ENCODE data around the gene TMEM161B.

GRCh38 chr5:88245241-88245892 is 23.3 kb downstream of the TMEM161B start:
- TF ChIP-seq POLR2A (IDR thresholded peaks at IDR 0.05) (no peak), CTCF (IDR thresholded peaks at IDR 0.05) (no peak), EP300 (IDR thresholded peaks at IDR 0.05) (no peak)
